RPMI7951 (cell line): ENCODE measurements around the gene KRTAP9-6. TPM values are rescaled to one million over a fixed set of nuclear protein-coding genes. Genes with fewer than 3 reads are reported as not detected.
"Not testable (repeated sequence)": the region's sequence is repeated elsewhere in the genome, so short reads cannot be mapped to it uniquely, and the experiment has no call there.

Experiments
- DNase-seq: peaks from one replicate; pipeline ENCODE4 v3.0.0-alpha.2; 2012; ENCODE audit warnings: low read depth
- total RNA-seq: library from RNA; depleted of rRNA; stranded (reverse); fragments of >200 nt; shearing (Covaris generic); gene quantifications from 2 replicates; pipeline ENCODE4 v1.2.3, GENCODE V29; 2014; rRNA removed

The KRTAP9-6 gene, protein sequence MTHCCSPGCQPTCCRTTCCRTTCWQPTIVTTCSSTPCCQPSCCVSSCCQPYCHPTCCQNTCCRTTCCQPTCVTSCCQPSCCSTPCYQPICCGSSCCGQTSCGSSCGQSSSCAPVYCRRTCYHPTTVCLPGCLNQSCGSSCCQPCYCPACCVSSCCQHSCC
- not detected in 2 replicates for total RNA-seq

DNA sequence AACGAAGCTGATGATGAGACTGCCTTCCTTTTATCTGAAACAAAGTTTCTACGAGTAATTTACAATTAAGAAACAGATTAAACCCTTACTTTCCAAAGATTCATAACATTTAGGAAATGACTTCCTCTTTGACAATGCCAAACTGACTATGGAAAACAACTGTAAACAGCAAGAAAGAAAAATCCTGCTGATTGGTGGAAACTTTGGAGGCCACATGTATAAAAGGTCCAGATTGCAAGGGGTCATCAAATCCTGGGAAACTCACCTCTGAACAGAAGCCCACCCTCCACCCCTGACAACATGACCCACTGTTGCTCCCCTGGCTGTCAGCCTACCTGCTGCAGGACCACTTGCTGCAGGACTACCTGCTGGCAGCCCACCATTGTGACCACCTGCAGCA, at the start of gene KRTAP9-6:
KRTAP9-6 (plus strand) TSS at position 301 of the 400 bp plus-strand sequence; CDS start at position 301, 0 bp downstream.
- no peak for DNase-seq

DNA sequence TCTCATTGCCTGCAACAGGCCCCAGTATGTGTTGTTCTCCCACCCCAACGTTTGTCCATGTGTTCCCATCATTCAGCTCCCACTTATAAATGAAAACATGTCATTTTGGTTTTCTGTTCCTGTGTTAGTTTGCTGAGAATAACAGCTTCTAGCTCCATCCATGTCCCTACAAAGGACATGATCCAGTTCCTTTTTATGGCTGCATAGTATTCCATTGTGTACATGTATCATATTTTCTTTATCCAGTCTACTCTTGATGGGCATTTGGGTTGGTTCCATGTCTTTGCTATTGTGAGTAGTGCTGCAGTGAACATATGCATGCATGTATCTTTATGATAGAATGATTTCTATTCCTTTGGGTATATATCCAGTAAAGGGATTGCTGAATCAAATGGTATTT, 49.5 kb upstream of the KRTAP9-6 start:
- DNase-seq = no peak

DNA sequence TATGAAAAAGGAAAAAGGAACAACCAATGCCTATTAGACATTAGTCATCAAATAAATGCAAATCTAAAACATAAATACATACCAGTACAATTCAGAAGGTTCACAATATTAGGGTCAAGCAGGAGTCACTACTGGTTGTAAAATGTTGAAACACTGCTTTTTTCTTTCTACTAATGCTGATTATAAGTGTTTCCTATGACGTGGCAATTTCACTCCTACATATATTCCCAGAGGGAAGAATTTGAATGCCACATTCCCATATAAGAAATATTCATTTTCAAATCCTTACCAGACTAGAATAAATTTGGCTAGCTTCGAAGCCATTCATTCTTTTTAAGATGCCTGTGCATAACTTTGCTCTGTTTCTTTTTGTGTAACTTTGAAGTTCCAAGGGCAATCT, 41.4 kb upstream of the KRTAP9-6 start:
- no peak for DNase-seq

DNA sequence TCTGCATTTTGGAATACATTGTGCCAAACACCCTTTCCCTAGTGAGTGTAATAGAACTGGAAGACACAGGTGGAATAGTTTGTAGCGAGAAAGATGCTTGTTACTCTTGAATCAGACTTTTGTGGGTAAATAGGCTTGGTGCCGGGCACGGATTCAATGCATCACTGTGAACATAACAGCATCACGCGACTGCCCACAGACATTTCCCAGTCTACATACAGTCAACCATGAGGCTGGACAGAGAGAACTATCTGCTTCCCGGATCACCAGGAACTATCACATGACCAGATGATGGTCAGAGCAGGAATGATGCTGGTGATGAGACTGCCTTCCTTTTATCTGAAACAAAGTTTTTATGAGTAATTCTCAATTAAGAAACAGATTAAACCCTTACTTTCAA, 39.1 kb upstream of the KRTAP9-6 start:
- DNase-seq = peak; percentile 18

DNA sequence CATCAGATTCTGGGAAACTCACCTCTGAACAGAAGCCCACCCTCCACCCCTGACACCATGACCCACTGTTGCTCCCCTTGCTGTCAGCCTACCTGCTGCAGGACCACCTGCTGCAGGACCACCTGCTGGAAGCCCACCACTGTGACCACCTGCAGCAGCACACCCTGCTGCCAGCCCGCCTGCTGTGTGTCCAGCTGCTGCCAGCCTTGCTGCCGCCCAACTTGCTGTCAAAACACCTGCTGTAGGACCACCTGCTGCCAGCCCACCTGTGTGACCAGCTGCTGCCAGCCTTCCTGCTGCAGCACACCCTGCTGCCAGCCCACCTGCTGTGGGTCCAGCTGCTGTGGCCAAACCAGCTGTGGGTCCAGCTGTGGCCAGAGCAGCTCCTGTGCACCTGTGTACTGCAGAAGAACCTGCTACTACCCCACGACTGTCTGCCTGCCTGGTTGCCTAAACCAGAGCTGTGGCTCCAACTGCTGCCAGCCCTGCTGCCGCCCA, 38.5 kb upstream of the KRTAP9-6 start, which contains the start of gene KRTAP9-2:
KRTAP9-2 (plus strand) TSS at position 51 of the 498 bp plus-strand sequence; CDS start at position 58, 7 bp downstream.
- DNase-seq = not testable (repeated sequence)

DNA sequence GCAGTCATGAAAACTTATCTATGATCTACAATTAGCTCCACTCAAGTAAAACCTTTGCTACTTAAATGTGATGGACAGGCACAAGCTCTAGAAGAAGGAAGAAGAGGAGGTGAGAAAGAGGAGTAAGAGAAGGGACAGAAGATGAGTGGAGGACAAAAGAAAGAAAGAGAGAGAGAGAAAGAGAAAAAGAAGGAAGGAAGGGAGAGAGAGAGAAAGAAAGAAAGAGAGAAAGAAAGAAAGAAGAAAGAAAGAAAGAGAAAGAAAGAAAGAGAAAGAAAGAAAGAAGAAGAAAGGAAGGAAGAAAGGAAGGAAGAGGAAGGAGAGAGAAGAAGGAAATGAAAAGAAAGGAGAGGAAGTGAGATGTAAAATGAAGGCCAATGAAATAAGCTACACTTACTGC, 35.1 kb upstream of the KRTAP9-6 start:
- no peak for DNase-seq

DNA sequence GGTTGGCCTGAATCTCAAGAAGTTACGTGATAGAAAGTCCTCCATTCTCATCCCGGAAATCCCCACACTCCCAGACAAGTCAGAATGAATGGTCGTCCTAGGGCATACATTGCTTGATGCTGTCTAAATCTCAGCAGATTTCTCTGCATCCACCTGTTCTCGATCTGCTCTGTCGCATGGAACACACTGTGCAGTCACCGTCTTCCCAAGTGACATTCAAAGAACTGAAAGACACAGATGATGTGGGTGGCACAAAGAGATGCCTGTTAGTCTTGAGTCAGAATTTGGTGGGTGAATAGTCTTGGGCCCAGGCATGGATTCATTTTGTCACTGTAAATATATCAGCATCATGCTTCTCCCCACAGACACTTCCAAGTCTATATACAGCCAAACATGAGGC, 33.4 kb upstream of the KRTAP9-6 start:
- no peak for DNase-seq

DNA sequence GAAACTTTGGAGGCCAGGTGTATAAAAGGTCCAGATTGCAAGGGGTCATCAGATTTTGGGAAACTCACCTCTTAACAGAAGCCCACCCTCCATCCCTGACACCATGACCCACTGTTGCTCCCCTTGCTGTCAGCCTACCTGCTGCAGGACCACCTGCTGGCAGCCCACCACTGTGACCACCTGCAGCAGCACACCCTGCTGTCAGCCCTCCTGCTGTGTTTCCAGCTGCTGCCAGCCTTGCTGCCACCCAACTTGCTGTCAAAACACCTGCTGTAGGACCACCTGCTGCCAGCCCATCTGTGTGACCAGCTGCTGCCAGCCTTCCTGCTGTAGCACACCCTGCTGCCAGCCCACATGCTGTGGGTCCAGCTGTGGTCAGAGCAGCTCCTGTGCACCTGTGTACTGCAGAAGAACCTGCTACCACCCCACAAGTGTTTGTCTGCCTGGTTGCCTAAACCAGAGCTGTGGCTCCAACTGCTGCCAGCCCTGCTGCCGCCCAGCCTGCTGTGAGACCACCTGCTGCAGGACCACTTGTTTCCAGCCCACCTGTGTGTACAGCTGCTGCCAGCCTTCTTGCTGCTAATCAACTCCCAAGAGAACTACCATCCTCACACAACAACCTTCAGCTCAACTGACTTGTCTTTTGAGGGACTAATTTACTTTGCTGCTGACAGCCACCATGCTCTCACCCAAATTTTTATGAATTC, 32.6 kb upstream of the KRTAP9-6 start, which contains the start of gene KRTAP9-3:
KRTAP9-3 (plus strand) TSS at position 51 of the 707 bp plus-strand sequence; CDS start at position 104, 53 bp downstream.
- not testable (repeated sequence) for DNase-seq

DNA sequence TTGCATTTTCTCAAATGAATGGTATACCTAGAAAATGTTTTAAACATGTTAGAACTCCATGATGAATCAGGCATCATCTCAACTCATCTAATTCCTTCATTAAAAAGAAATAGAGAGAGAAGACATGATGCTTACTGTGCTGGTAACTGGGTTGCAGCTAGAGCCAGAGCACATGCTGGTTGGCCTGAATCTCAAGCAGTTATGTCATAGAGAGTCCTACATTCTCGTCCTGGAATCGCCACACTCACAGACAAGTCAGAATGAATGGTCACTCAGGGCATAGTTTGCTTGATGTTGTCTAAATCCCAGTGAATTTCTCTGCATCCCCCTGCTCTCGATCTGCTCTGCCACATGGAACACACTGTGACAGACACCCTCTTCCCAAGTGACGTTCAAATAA, 28.1 kb upstream of the KRTAP9-6 start:
- not testable (repeated sequence) for DNase-seq

DNA sequence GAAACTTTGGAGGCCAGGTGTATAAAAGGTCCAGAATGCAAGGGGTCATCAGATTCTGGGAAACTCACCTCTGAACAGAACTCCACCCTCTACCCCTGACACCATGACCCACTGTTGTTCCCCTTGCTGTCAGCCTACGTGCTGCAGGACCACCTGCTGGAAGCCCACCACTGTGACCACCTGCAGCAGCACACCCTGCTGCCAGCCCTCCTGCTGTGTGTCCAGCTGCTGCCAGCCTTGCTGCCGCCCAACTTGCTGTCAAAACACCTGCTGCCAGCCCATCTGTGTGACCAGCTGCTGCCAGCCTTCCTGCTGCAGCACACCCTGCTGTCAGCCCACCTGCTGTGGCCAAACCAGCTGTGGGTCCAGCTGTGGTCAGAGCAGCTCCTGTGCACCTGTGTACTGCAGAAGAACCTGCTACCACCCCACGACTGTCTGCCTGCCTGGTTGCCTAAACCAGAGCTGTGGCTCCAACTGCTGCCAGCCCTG, 27.2 kb upstream of the KRTAP9-6 start, which contains the start of gene KRTAP9-8:
KRTAP9-8 (plus strand) TSS at position 51 of the 489 bp plus-strand sequence; CDS start at position 104, 53 bp downstream.
- DNase-seq = not testable (repeated sequence)

DNA sequence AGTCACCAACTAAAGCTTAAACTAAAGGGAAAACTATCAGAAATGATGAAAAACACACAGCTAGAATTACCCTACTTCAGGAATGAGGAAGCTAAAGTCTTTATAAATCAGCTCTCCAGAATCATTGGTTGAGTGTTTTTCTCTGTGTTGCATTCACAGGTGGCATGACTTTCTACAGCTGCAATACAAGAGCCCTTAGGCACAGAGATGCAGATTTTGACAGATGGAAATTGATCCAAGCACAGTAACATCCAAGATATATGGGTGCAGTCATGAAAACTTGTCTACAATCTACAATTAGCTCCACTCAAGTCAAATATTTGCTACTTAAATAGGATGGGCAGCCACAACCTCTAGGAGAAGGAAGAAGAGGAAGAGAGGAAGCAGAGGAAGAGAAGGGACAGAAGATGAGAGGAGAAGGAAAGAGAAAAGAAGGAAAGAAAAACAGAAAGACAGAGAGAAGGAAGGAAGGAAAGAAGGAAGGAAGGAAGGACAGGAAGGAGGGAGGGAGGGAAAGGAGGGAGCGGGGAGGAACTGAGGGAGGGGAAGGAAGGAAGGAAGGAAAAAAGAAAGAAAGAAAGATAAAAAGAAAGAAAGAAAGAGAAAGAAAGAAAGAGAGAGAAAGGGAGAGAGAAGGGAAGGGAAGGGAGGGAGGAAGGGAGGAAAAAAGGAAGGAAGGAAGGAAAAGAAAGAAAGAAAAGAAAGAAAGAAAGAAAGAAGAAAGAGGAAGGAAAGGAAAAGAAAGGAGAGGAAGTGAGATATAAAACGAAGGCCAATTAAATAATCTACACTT, 18.0 kb upstream of the KRTAP9-6 start:
- not testable (repeated sequence) for DNase-seq

DNA sequence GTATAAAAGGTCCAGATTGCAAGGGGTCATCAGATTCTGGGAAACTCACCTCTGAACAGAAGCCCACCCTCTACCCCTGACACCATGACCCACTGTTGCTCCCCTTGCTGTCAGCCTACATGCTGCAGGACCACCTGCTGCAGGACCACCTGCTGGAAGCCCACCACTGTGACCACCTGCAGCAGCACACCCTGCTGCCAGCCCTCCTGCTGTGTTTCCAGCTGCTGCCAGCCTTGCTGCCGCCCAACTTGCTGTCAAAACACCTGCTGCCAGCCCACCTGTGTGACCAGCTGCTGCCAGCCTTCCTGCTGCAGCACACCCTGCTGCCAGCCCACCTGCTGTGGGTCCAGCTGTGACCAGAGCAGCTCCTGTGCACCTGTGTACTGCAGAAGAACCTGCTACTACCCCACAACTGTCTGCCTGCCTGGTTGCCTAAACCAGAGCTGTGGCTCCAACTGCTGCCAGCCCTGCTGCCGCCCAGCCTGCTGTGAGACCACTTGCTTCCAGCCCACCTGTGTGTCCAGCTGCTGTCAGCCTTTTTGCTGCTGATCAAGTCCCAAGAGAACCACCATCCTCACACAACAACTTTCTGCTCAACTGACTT, 15.4 kb upstream of the KRTAP9-6 start, which contains the start of gene KRTAP9-4:
KRTAP9-4 (plus strand) TSS at position 51 of the 604 bp plus-strand sequence; CDS start at position 85, 34 bp downstream.
- DNase-seq = not testable (repeated sequence)

DNA sequence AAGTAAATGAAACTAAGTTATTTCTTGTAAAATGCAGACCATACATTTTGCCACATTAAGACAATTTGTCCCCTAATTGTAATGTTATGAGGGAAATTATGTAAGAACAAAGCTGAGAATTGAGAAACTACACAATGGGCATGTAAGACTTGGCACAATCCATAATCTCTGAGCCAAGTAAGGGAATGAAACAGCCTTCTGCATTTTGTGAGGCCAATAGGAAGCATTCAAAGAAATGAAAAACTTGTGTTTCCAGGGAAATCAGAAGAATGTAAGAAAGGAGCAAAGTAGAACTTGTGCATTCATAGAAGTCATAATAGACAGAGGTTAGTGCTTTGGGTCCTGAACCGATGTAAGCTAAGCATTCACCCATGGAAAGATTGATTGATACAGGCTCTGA, 13.9 kb upstream of the KRTAP9-6 start:
- DNase-seq = no peak

DNA sequence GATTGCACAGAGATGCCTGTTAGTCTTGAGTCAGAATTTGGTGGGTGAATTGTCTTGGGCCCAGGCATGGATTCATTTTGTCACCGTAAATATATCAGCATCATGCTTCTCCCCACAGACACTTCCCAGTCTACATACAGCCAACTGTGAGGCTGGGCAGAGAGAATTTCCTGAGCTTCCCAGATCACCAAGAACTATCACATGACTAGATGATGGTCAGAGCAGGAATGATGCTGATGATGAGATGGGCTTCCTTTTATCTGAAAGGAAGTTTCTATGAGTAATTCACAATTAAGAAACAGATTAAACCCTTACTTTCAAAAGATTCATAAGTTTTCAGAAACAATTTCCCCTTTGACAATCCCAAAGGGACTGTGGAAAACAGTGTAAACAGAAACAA, 10.3 kb upstream of the KRTAP9-6 start:
- DNase-seq = no peak

DNA sequence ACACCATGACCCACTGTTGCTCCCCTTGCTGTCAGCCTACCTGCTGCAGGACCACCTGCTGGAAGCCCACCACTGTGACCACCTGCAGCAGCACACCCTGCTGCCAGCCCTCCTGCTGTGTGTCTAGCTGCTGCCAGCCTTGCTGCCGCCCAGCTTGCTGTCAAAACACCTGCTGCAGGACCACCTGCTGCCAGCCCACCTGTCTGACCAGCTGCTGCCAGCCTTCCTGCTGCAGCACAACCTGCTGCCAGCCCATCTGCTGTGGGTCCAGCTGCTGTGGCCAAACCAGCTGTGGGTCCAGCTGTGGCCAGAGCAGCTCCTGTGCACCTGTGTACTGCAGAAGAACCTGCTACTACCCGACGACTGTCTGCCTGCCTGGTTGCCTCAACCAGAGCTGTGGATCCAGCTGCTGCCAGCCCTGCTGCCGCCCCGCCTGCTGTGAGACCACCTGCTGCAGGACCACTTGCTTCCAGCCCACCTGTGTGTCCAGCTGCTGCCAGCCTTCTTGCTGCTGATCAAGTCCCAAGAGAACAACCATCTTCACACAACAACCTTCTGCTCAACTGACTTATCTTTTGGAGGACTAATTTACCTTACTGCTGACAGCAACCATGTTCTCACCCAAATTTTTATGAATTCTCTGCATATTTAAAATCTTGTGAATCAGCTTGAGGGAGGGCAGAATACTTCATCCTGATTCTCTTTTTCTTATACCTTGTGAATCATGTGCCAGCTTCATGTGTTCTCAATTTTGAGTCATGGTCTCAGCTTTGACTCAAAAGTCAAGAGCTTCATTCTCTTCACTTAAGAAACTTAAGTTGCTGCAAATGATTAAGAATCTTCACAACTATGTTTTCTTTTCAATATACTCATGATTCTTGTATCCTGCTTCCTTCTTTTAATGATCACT, 9.5 kb upstream of the KRTAP9-6 start, which contains the start of gene KRTAP9-9:
KRTAP9-9 (plus strand) TSS at position 4 of the 910 bp plus-strand sequence.
- not testable (repeated sequence) for DNase-seq

DNA sequence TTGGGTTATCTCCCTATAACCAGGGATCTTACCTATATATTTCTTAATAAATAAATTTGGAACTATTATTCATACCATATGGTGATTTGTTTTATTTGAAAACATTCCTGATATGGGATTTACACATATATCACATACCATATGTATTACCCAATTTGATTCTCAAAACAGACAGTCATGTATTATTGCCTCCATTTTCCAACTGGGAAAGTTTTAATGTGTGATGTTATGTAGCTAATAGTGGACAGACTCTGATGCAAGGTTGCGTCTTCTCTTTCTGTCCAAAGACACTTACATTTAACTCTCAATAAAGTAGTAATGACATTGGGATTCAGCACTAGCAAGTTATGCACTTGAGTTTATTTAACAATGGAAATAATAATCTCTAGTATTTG, 8.9 kb upstream of the KRTAP9-6 start:
- no peak for DNase-seq

DNA sequence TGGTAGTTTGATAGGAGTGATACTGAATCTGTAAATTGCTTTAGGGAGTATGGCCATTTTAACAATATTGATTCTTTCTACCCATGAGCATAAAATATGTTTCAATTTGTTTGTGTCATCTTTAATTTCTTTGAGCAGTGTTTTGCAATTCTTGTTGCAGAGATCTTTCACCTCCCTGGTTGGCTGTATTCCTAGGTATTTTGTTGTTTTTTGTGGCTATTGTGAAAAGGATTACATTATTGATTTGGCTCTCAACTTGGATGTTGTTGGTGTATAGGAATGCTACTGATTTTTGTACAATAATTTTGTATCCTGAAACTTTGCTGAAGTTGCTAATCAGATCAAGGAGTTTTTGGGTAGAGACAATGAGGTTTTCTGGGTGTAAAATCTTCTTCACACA, 6.8 kb upstream of the KRTAP9-6 start:
- no peak for DNase-seq

DNA sequence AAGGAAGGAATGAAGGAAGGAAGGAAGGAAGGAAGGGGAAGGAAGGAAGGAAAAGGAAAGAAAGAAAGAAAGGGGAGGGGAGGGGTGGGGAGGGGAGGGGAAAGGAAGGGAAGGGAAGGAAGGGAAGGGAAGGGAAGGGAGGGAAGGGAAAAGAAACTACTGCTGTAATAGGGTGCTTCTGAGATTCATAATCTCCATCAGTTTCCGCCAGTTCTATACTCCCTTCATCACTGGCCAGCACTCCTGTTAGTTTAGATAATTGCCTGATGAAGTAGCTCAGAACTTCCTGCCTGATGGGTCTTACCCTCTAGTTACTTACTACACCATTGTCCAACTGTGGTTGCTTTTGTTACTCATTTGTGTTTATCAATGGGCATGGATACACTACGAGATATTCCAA, 2.0 kb upstream of the KRTAP9-6 start:
- DNase-seq = no peak

DNA sequence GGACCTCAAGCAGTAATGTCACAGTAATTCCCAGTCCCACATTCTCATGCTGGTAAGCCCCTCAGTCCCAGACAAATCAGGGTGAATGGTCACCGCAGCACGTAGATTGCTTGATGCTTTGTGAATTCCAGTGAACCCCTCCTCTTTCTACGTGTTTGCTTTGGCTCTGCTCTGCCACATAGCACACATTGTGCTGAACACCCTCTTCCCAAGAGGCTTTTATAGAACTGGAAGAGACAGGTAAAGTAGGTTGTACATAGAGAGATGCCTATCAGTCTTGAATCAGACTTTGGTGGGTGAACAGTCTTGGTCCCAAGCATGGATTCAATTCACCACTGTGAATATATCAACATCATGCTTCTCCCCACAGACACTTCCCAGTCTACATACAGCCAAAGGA, 579 bp upstream of the KRTAP9-6 start:
- DNase-seq = no peak

DNA sequence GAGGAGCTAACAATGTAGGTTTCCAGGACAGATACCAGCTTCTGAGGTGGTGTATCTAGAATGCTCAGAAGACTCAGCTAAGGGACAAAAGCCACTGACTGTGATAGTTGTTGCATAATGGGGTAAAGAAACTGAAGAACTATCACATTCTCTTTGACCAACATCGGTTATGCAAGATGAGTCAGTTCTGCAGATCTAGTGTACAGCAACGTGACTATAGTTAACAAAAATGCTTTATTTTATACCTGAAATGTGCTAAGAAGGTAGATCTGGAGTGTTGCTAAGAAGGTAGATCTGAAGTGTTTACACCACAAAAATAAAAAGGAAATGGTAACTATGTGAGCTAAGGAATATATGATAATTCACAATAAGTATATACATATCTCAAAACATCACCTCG, 2.5 kb downstream of the KRTAP9-6 start:
- DNase-seq = no peak
